Measurements from ENCODE around the gene SMC5. TPM values are rescaled to one million over a fixed set of nuclear protein-coding genes. Genes with fewer than 3 reads are reported as not detected.

Gene SMC5
- total RNA-seq, 1 donor from 2014 or later: 56.2 TPM

DNA sequence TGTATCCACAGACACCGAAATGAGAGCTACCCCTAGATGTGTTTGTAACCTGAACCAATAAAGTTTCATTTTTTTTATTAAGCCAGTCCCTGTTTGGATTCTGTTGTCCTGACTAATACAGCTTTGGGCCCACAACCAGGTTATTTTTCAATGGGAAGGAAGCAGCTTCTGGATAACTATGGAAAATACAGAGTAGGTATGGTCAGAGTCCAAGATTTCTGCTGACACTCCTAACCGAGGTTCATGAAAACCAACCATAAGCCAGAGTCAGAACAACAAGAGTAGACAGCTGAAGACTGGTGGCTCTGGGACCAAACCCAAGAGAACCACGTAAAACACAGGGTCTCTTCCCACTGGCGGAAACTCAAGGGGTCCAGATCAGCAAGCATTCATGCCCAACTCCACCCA is 144.8 kb downstream of the SMC5 start:
- H3K4me1 Mint-ChIP-seq: peaks cover 22% of the 10 kb centered on the region
- H3K4me3 Mint-ChIP-seq: no peak overlapping the region
- H3K36me3 Mint-ChIP-seq: no peaks in the 10 kb centered on the region
- H3K27ac Mint-ChIP-seq: no peak overlapping the region
- no peaks in the 10 kb centered on the region for H3K9me3 Mint-ChIP-seq
- TF ChIP-seq, protein P1, sequence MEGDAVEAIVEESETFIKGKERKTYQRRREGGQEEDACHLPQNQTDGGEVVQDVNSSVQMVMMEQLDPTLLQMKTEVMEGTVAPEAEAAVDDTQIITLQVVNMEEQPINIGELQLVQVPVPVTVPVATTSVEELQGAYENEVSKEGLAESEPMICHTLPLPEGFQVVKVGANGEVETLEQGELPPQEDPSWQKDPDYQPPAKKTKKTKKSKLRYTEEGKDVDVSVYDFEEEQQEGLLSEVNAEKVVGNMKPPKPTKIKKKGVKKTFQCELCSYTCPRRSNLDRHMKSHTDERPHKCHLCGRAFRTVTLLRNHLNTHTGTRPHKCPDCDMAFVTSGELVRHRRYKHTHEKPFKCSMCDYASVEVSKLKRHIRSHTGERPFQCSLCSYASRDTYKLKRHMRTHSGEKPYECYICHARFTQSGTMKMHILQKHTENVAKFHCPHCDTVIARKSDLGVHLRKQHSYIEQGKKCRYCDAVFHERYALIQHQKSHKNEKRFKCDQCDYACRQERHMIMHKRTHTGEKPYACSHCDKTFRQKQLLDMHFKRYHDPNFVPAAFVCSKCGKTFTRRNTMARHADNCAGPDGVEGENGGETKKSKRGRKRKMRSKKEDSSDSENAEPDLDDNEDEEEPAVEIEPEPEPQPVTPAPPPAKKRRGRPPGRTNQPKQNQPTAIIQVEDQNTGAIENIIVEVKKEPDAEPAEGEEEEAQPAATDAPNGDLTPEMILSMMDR (IDR thresholded peaks at IDR 0.05; ENCODE audit: unreplicated experiment): no peak
- no peak for DNase-seq (ENCODE audit: low spot score in 2 of 2, unreplicated experiment in 2 of 2)
- H3K27me3 Mint-ChIP-seq (ENCODE audit: low read depth): no peaks in the 10 kb centered on the region

DNA sequence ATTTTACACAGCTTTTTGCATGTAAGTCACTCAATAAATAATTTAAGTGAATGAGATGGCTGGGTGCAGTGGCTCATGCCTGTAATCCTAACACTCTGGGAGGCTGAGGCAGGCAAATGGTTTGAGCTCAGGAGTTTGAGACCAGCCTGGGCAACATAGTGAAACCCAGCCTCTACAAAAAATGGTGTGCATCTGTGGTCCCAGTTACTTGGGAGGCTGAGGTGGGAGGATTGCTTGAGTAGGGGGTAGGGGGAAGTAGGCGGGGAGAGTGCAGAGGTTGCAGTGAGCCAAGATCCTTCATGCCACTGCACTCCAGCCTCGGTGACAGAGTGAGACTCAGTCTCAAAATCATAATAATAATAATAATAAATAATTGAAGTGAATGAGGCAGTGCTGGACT is 145.5 kb downstream of the SMC5 start:
- TF ChIP-seq, protein P1 (IDR thresholded peaks at IDR 0.05; ENCODE audit: unreplicated experiment): no peak
- no peaks in the 10 kb centered on the region for H3K36me3 Mint-ChIP-seq
- no peaks in the 10 kb centered on the region for H3K27me3 Mint-ChIP-seq (ENCODE audit: low read depth)
- H3K27ac Mint-ChIP-seq: no peak overlapping the region
- no peak for DNase-seq (ENCODE audit: low spot score in 2 of 2, unreplicated experiment in 2 of 2)
- H3K4me1 Mint-ChIP-seq: peaks cover 22% of the 10 kb centered on the region
- no peaks in the 10 kb centered on the region for H3K9me3 Mint-ChIP-seq
- no peak overlapping the region for H3K4me3 Mint-ChIP-seq

Other genes starting within 250 kb of the SMC5 start
- 0.49 to 0.58 TPM (median 0.52 TPM) in 3 replicates for gene MAMDC2, start 215.1 kb upstream of the SMC5 start, total RNA-seq
- 3.4 to 3.7 TPM (median 3.6 TPM) in 3 replicates for gene KLF9, start 155.7 kb downstream of the SMC5 start, total RNA-seq